Measurements from ENCODE around the gene PPM1D.

GRCh38 chr17:60695960-60696359, 96.0 kb downstream of the PPM1D start:
- TF ChIP-seq CTCF (IDR thresholded peaks at IDR 0.05) (no peak), POLR2A (IDR thresholded peaks at IDR 0.05) (no peak)

Measured in thyroid gland (tissue), 4 donors.